MM.1S (cell line): ENCODE results near the gene CRYBA2.

Source experiments
- CTCF ChIP-seq: fragments of 300-600 bp; sonication (generic); IDR thresholded peaks from 2 replicates; pipeline ENCODE4 v1.5.1; 2016; ENCODE audit warnings: antibody characterized with exemption, low read length, mixed read lengths
- EZH2 ChIP-seq: fragments of 300-600 bp; sonication (generic); optimal IDR thresholded peaks from 2 replicates; pipeline ENCODE3; 2017; ENCODE audit warnings: low read depth, mild to moderate bottlenecking, antibody characterized with exemption, low read length, mixed read lengths

- no peak for TF ChIP-seq CTCF
- TF ChIP-seq EZH2 = no peak
These were observed 45.4 kb upstream of the CRYBA2 start for GRCh38 chr2:219038600-219038999.
